SK-N-SH (cell line): ENCODE results near the gene DEFB114. TPM values are rescaled to one million over a fixed set of nuclear protein-coding genes. Genes with fewer than 3 reads are reported as not detected.
A peak's percentile ranks its signal among the peaks of the same experiment; 100 is the strongest.

Experiments used
- CTCF ChIA-PET: fragments of 300-600, 350-600 bp; formaldehyde crosslinking; extraction: SDS; loops from one replicate; lab custom pipeline; 2021; lab: Yijun Ruan, JAX
- POLR2A ChIA-PET: fragments of 350-600 bp; sonication (Branson Sonifier 250); formaldehyde crosslinking; extraction: SDS; loops from one replicate; lab custom pipeline; 2020; ENCODE audit warnings: antibody characterized with exemption, inconsistent platforms; lab: Yijun Ruan, JAX
- DNase-seq: peaks from one replicate; pipeline ENCODE4 v3.0.0; 2012
- H2AFZ ChIP-seq: fragments of 200-600 bp; sonication (generic); 2 replicates; pipeline ENCODE4 v1.8.1; 2016; ENCODE audit warnings: antibody characterized with exemption, mild to moderate bottlenecking, low read depth
- H3F3A ChIP-seq: fragments of 200-600 bp; sonication (generic); replicated peaks from 2 replicates; pipeline ENCODE3; 2016; ENCODE audit warnings: antibody characterized with exemption, mild to moderate bottlenecking; ENCODE audit not compliant: insufficient read depth
- H3K27ac ChIP-seq, 2 experiments: fragments of 200-500 bp in 1 of 2; fragments of 200-600 bp in 1 of 2; sonication (Bioruptor generic) in 1 of 2; sonication (generic), shearing (Covaris generic) in 1 of 2; 2 replicates each; pipeline versions ENCODE4 v1.5.1 to v1.6.1; 2014 to 2016; ENCODE audit warnings: low read depth in 2 of 2, inconsistent platforms in 1 of 2, low read length in 1 of 2, mild to moderate bottlenecking in 1 of 2, mixed read lengths in 1 of 2
- H3K27me3 ChIP-seq: fragments of 200-600 bp; sonication (generic), shearing (Covaris generic); 2 replicates; pipeline ENCODE4 v1.6.1; 2016; ENCODE audit warnings: mixed run types; ENCODE audit not compliant: insufficient read depth
- H3K36me3 ChIP-seq, 2 experiments: fragments of 200-500 bp in 1 of 2; fragments of 200-600 bp in 1 of 2; sonication (Bioruptor generic) in 1 of 2; sonication (generic) in 1 of 2; replicated peaks in 1 of 2; 2 replicates each; pipeline versions ENCODE3 to v1.5.1; 2014 to 2016; ENCODE audit warnings: low read length in 1 of 2, mild to moderate bottlenecking in 1 of 2; ENCODE audit not compliant: insufficient read depth in 2 of 2, control insufficient read depth in 1 of 2
- H3K4me1 ChIP-seq, 2 experiments: fragments of 200-500 bp in 1 of 2; fragments of 200-600 bp in 1 of 2; sonication (Bioruptor generic) in 1 of 2; sonication (generic), shearing (Covaris generic) in 1 of 2; 2 replicates each; pipeline versions ENCODE4 v1.5.1 to v1.6.1; 2014 to 2016; ENCODE audit warnings: low read depth in 1 of 2, low read length in 1 of 2, mixed run types in 1 of 2; ENCODE audit not compliant: insufficient read depth in 2 of 2, control insufficient read depth in 1 of 2
- H3K4me2 ChIP-seq: fragments of 200-600 bp; sonication (generic), shearing (Covaris generic); 2 replicates; pipeline ENCODE4 v1.6.1; 2017; ENCODE audit warnings: mixed run types
- H3K4me3 ChIP-seq, 2 experiments: fragments of 200-500 bp in 1 of 2; fragments of 200-600 bp in 1 of 2; sonication (Bioruptor generic) in 1 of 2; sonication (generic), shearing (Covaris generic) in 1 of 2; 2 replicates each; pipeline versions ENCODE4 v1.5.1 to v1.8.1; 2014 to 2016; ENCODE audit warnings: low read depth in 2 of 2, inconsistent platforms in 1 of 2, low read length in 1 of 2, mild to moderate bottlenecking in 1 of 2, mixed read lengths in 1 of 2, moderate library complexity in 1 of 2
- H3K79me2 ChIP-seq: fragments of 200-600 bp; sonication (generic); 2 replicates; pipeline ENCODE4 v1.8.1; 2017; ENCODE audit warnings: mild to moderate bottlenecking; ENCODE audit not compliant: insufficient read depth
- H3K9ac ChIP-seq: fragments of 200-600 bp; sonication (generic); 2 replicates; pipeline ENCODE4 v1.6.1; 2017; ENCODE audit warnings: mixed run types
- H3K9me2 ChIP-seq: fragments of 200-600 bp; sonication (generic); 2 replicates; pipeline ENCODE4 v1.6.1; 2017; ENCODE audit warnings: mixed run types
- H3K9me3 ChIP-seq: fragments of 200-600 bp; sonication (generic); 2 replicates; pipeline ENCODE4 v1.6.1; 2017; ENCODE audit warnings: mixed run types, mild to moderate bottlenecking, moderate library complexity
- H4K20me1 ChIP-seq: fragments of 200-600 bp; sonication (generic); 2 replicates; pipeline ENCODE4 v1.6.1; 2017; ENCODE audit warnings: mild to moderate bottlenecking, mixed run types; ENCODE audit not compliant: insufficient read depth
- EP300 ChIP-seq, 2 experiments: IDR thresholded peaks; 2 replicates each; pipeline versions ENCODE4 v1.4.0 to v1.6.1; 2012; ENCODE audit warnings: borderline replicate concordance in 1 of 2, low read depth in 1 of 2, low read length in 1 of 2
- FOSL2 ChIP-seq: IDR thresholded peaks from 2 replicates; pipeline ENCODE4 v1.4.0; 2012; ENCODE audit warnings: low read depth, mild to moderate bottlenecking, moderate library complexity, borderline replicate concordance
- FOXM1 ChIP-seq: IDR thresholded peaks from 2 replicates; pipeline ENCODE4 v1.4.0; 2012; ENCODE audit warnings: low read depth, mild to moderate bottlenecking
- IRF3 ChIP-seq: fragments of 150-350 bp; IDR thresholded peaks from 2 replicates; pipeline ENCODE4 v1.6.1; 2016; ENCODE audit warnings: mild to moderate bottlenecking, low read depth, low read length
- JUND ChIP-seq: IDR thresholded peaks from 2 replicates; pipeline ENCODE4 v1.4.0; 2012
- MEF2A ChIP-seq: IDR thresholded peaks from 2 replicates; pipeline ENCODE4 v1.4.0; 2012; ENCODE audit warnings: low read depth, borderline replicate concordance
- PBX3 ChIP-seq: IDR thresholded peaks from 2 replicates; pipeline ENCODE4; 2012
- POLR2AphosphoS5 ChIP-seq: IDR thresholded peaks from 2 replicates; pipeline ENCODE4 v1.6.1; 2012; ENCODE audit warnings: low read depth, low read length
- RCOR1 ChIP-seq: fragments of 150-350 bp; IDR thresholded peaks from 2 replicates; pipeline ENCODE4 v1.6.1; 2017; ENCODE audit warnings: antibody characterized with exemption, low read length
- RXRA ChIP-seq: IDR thresholded peaks from 2 replicates; pipeline ENCODE4 v1.4.0; 2012; ENCODE audit warnings: low read depth, mild to moderate bottlenecking, borderline replicate concordance
- SMC3 ChIP-seq: IDR thresholded peaks from 2 replicates; pipeline ENCODE4 v1.6.1; 2012; ENCODE audit warnings: low read depth, low read length, improper control_type of control experiment
- TAF1 ChIP-seq: IDR thresholded peaks from 2 replicates; pipeline ENCODE4 v1.6.1; 2012; ENCODE audit warnings: low read depth, mild to moderate bottlenecking, low read length, moderate library complexity, borderline replicate concordance
- TCF12 ChIP-seq: IDR thresholded peaks from 2 replicates; pipeline ENCODE4 v1.4.0; 2012
- YY1 ChIP-seq: IDR thresholded peaks from 2 replicates; pipeline ENCODE4 v1.4.0; 2012; ENCODE audit warnings: low read depth, mild to moderate bottlenecking
- WGBS: methylation state at CpG from one replicate; pipeline ENCODE4 v1.1.6; 2017; ENCODE audit warnings: low lambda C conversion rate; 5-methylcytosine and 5-hydroxymethylcytosine counted together
- polyA plus RNA-seq, 3 experiments: library from polyadenylated mRNA; depleted of rRNA; stranded (reverse); fragments of >200 nt; gene quantifications; 2 replicates each; pipeline ENCODE4 v1.2.3, GENCODE V29; 2012
- TF ChIP-seq, protein P1 (sequence below): IDR thresholded peaks from 2 replicates; pipeline ENCODE4 v1.4.0; 2012; ENCODE audit warnings: low read depth

Gene DEFB114
- polyA plus RNA-seq, 1 of the 3 experiments (the other 2 are of a cell fraction) = not detected

DNA sequence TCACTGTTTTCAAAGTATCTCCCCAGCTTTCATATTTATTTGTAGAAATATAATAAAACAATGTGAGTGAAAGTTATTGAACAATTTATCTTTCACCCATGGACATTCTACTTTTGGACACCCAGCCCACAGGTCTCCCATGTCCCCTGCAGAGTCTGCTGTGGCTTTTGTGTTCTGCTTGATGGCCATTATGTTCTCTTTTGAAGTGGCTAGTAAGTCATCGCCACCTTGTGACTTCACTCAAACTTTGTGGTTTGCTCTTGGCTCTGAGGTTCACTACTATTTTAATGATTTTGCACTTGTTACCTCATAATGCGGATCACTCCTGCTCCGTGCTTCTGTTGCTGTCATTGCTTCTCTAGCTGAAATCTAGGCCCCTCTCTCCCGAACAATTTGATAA is 15.6 kb upstream of the DEFB114 start:
- Histone ChIP-seq H3K27ac (no peak overlapping the region), H3K36me3 (no peaks in the 10 kb centered on the region), H3K4me1 (no peaks in the 10 kb centered on the region), H2AFZ (peak overlapping the region; percentile 29; the same call in 1 of the 2 replicates), H3K9me2 (no peaks in the 10 kb centered on the region), H3K4me3 (no peak overlapping the region), H3K9me3 (no peaks in the 10 kb centered on the region), H4K20me1 (no peaks in the 10 kb centered on the region), H3K4me2 (no peak overlapping the region)
- POLR2A ChIA-PET = interaction anchor here (0.6 kb wide), 1 partner anchor 382 kb away, joined by 4 read pairs; no protein-coding TSS in a partner anchor
- WGBS = 71% methylated on average over 4 of the region's 4 CpGs
- TF ChIP-seq POLR2AphosphoS5 (no peak), RCOR1 (no peak)
- TF ChIP-seq, all 33 proteins: peak for 0
- no peak for DNase-seq
- CTCF ChIA-PET = no interaction called here
- H3K9ac ChIP-seq = no peak overlapping the region
- no peaks in the 10 kb centered on the region for H3K27me3 ChIP-seq
- no peaks in the 10 kb centered on the region for H3K79me2 ChIP-seq
- no peaks in the 10 kb centered on the region for H3F3A ChIP-seq

GRCh38 chr6:49978332-49979226 is 14.6 kb upstream of the DEFB114 start:
- H3K9me2 ChIP-seq = no peaks in the 10 kb centered on the region
- H3K9me3 ChIP-seq = no peaks in the 10 kb centered on the region
- no peaks in the 10 kb centered on the region for H3K4me1 ChIP-seq
- POLR2A ChIA-PET = no interaction called here
- no peak overlapping the region for H3K27ac ChIP-seq
- H3K4me2 ChIP-seq = peak overlapping the region; percentile 31; the same call in 1 of the 2 replicates
- DNase-seq = no peak
- H3K36me3 ChIP-seq = no peaks in the 10 kb centered on the region
- 18% methylated on average over 3 of the region's 3 CpGs for WGBS
- H3K9ac ChIP-seq = no peak overlapping the region
- H4K20me1 ChIP-seq = no peaks in the 10 kb centered on the region
- peak overlapping the region; percentile 75; the same call in 1 of the 2 replicates for H2AFZ ChIP-seq
- no peaks in the 10 kb centered on the region for H3K79me2 ChIP-seq
- no peaks in the 10 kb centered on the region for H3F3A ChIP-seq
- no peaks in the 10 kb centered on the region for H3K27me3 ChIP-seq
- CTCF ChIA-PET = no interaction called here
- TF ChIP-seq RXRA (no peak), TAF1 (no peak), YY1 (no peak), IRF3 (no peak), FOXM1 (no peak), RCOR1 (no peak), MEF2A (no peak), TCF12 (no peak), SMC3 (no peak), PBX3 (no peak), JUND (no peak), FOSL2 (no peak), EP300 (IDR thresholded peaks at IDR 0.05; ENCODE audit: borderline replicate concordance in 1 of 2, low read depth in 1 of 2, low read length in 1 of 2) (no peak)
- TF ChIP-seq, protein P1, sequence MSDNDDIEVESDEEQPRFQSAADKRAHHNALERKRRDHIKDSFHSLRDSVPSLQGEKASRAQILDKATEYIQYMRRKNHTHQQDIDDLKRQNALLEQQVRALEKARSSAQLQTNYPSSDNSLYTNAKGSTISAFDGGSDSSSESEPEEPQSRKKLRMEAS = no peak
- H3K4me3 ChIP-seq = peak overlapping the region; percentile 37 to 57; a peak in 3 of 4 replicates
